Daoy (cell line): ENCODE measurements around the gene CREB3L1. TPM values are rescaled to one million over a fixed set of nuclear protein-coding genes. Genes with fewer than 3 reads are reported as not detected.

ENCODE experiments used
- DNase-seq: peaks from one replicate; pipeline ENCODE4 v3.0.0-alpha.2; 2015; ENCODE audit warnings: low read depth
- total RNA-seq: library from RNA; depleted of rRNA; stranded (reverse); fragments of >200 nt; shearing (Covaris generic); gene quantifications from 2 replicates; pipeline ENCODE4 v1.2.3, GENCODE V29; 2014

The CREB3L1 gene
- total RNA-seq, 1 experiment from 2014 or later: 9.7 TPM

GRCh38 chr11:46272816-46273427 is 4.5 kb upstream of the CREB3L1 start:
- peak; percentile 79 for DNase-seq

GRCh38 chr11:46273511-46274205 is 3.8 kb upstream of the CREB3L1 start:
- DNase-seq: no peak

- DNase-seq: no peak
Measured at GRCh38 chr11:46275964-46276641, 1.4 kb upstream of the CREB3L1 start.

GRCh38 chr11:46277313-46277621 is 195 bp upstream of the CREB3L1 start:
- no peak for DNase-seq

- DNase-seq: peak; percentile 80
Measured at GRCh38 chr11:46278387-46279125, 1.1 kb downstream of the CREB3L1 start.

GRCh38 chr11:46279126-46280099 is 2.0 kb downstream of the CREB3L1 start:
- DNase-seq: peak; percentile 72

GRCh38 chr11:46280706-46281105 is 3.2 kb downstream of the CREB3L1 start:
- DNase-seq: no peak

- DNase-seq: no peak
Measured at GRCh38 chr11:46281371-46281831, 3.9 kb downstream of the CREB3L1 start.

- no peak for DNase-seq
Measured at GRCh38 chr11:46285173-46285572, 7.7 kb downstream of the CREB3L1 start.

GRCh38 chr11:46285594-46286033 is 8.2 kb downstream of the CREB3L1 start:
- DNase-seq: peak; percentile 41

- DNase-seq: no peak
Measured at GRCh38 chr11:46286789-46287188, 9.3 kb downstream of the CREB3L1 start.

- no peak for DNase-seq
Measured at GRCh38 chr11:46288451-46288850, 11.0 kb downstream of the CREB3L1 start.

- no peak for DNase-seq
Measured at GRCh38 chr11:46290011-46290410, 12.5 kb downstream of the CREB3L1 start.

GRCh38 chr11:46290598-46291309 is 13.3 kb downstream of the CREB3L1 start:
- peak; percentile 93 for DNase-seq

- DNase-seq: peak; percentile 50
Measured at GRCh38 chr11:46291441-46292150, 14.1 kb downstream of the CREB3L1 start.

GRCh38 chr11:46293066-46293465 is 15.6 kb downstream of the CREB3L1 start:
- DNase-seq: no peak

GRCh38 chr11:46293641-46294103 is 16.2 kb downstream of the CREB3L1 start:
- DNase-seq: peak; percentile 88

- peak; percentile 90 for DNase-seq
Measured at GRCh38 chr11:46294365-46295309, 17.2 kb downstream of the CREB3L1 start.
